Measurements from ENCODE around the gene MAP3K3.

Gene MAP3K3

GRCh38 chr17:63686138-63686685 is 64.0 kb downstream of the MAP3K3 start:
- H3K4me2 ChIP-seq, result no peak overlapping the region
- H3K4me3 ChIP-seq (IDR thresholded peaks at IDR 0.05; ENCODE audit: insufficient read depth, low read depth, low read length), result no peak overlapping the region
- H3K4me1 ChIP-seq (ENCODE audit: low read depth, poor library complexity, severe bottlenecking), result no peaks in the 10 kb centered on the region
- H4K20me1 ChIP-seq (ENCODE audit: insufficient read depth), result no peaks in the 10 kb centered on the region
- H3K27me3 ChIP-seq (ENCODE audit: insufficient read depth, low read depth), result no peaks in the 10 kb centered on the region
- no peaks in the 10 kb centered on the region for H3K36me3 ChIP-seq (ENCODE audit: insufficient read depth)
- H3K27ac ChIP-seq, result no peak overlapping the region
- H3K9ac ChIP-seq, result no peak overlapping the region
- no peak for TF ChIP-seq CTCF (conservative IDR thresholded peaks at IDR 0.05; ENCODE audit: low read depth, low read length)
- H2AFZ ChIP-seq (ENCODE audit: low read depth), result no peak overlapping the region
- H3K79me2 ChIP-seq (ENCODE audit: insufficient read depth, low read depth), result no peaks in the 10 kb centered on the region

- Histone ChIP-seq H3K27ac (no peak overlapping the region), H3K79me2 (ENCODE audit: insufficient read depth, low read depth) (no peaks in the 10 kb centered on the region), H4K20me1 (ENCODE audit: insufficient read depth) (no peaks in the 10 kb centered on the region), H3K27me3 (ENCODE audit: insufficient read depth, low read depth) (no peaks in the 10 kb centered on the region), H3K9ac (no peak overlapping the region), H2AFZ (ENCODE audit: low read depth) (no peak overlapping the region), H3K4me2 (no peak overlapping the region), H3K4me1 (ENCODE audit: low read depth, poor library complexity, severe bottlenecking) (no peaks in the 10 kb centered on the region), H3K36me3 (ENCODE audit: insufficient read depth) (no peaks in the 10 kb centered on the region), H3K4me3 (IDR thresholded peaks at IDR 0.05; ENCODE audit: insufficient read depth, low read depth, low read length) (no peak overlapping the region)
- no peak for TF ChIP-seq CTCF (conservative IDR thresholded peaks at IDR 0.05; ENCODE audit: low read depth, low read length)
These were observed 66.3 kb downstream of the MAP3K3 start for GRCh38 chr17:63688396-63689020.

GRCh38 chr17:63689479-63689878 is 67.3 kb downstream of the MAP3K3 start:
- Histone ChIP-seq H3K27me3 (ENCODE audit: insufficient read depth, low read depth) (no peaks in the 10 kb centered on the region), H3K4me3 (IDR thresholded peaks at IDR 0.05; ENCODE audit: insufficient read depth, low read depth, low read length) (no peak overlapping the region), H3K4me2 (no peak overlapping the region), H3K9ac (no peak overlapping the region), H3K79me2 (ENCODE audit: insufficient read depth, low read depth) (no peaks in the 10 kb centered on the region), H4K20me1 (ENCODE audit: insufficient read depth) (no peaks in the 10 kb centered on the region), H2AFZ (ENCODE audit: low read depth) (no peak overlapping the region), H3K36me3 (ENCODE audit: insufficient read depth) (no peaks in the 10 kb centered on the region), H3K27ac (no peak overlapping the region), H3K4me1 (ENCODE audit: low read depth, poor library complexity, severe bottlenecking) (no peaks in the 10 kb centered on the region)
- TF ChIP-seq CTCF (conservative IDR thresholded peaks at IDR 0.05; ENCODE audit: low read depth, low read length), result no peak

- H3K4me3 ChIP-seq (IDR thresholded peaks at IDR 0.05; ENCODE audit: insufficient read depth, low read depth, low read length), result no peak overlapping the region
- no peak overlapping the region for H3K4me2 ChIP-seq
- no peak overlapping the region for H3K27ac ChIP-seq
- H3K9ac ChIP-seq, result no peak overlapping the region
- H3K79me2 ChIP-seq (ENCODE audit: insufficient read depth, low read depth), result no peaks in the 10 kb centered on the region
- H4K20me1 ChIP-seq (ENCODE audit: insufficient read depth), result no peaks in the 10 kb centered on the region
- no peak for TF ChIP-seq CTCF (conservative IDR thresholded peaks at IDR 0.05; ENCODE audit: low read depth, low read length)
- H3K36me3 ChIP-seq (ENCODE audit: insufficient read depth), result no peaks in the 10 kb centered on the region
- no peak overlapping the region for H2AFZ ChIP-seq (ENCODE audit: low read depth)
- H3K4me1 ChIP-seq (ENCODE audit: low read depth, poor library complexity, severe bottlenecking), result peaks cover 6% of the 10 kb centered on the region
- no peaks in the 10 kb centered on the region for H3K27me3 ChIP-seq (ENCODE audit: insufficient read depth, low read depth)
These were observed 70.1 kb downstream of the MAP3K3 start for GRCh38 chr17:63692195-63692816.

Measured in KMS-11 (cell line).